ENCODE results near the gene OSTN.
"Not testable (repeated sequence)": the region's sequence is repeated elsewhere in the genome, so short reads cannot be mapped to it uniquely, and the experiment has no call there.

OSTN gene

GRCh38 chr3:191198932-191199331, at the start of gene OSTN:
Gene OSTN (plus strand): TSS chr3:191199241. CDS start chr3:191212533, 13,292 bp downstream.
- DNase-seq (ENCODE audit: low read depth in 2 of 2), result no peak

GRCh38 chr3:191151653-191152052, 47.4 kb upstream of the OSTN start:
- DNase-seq (ENCODE audit: low read depth in 2 of 2), result no peak

GRCh38 chr3:191154827-191155226, 44.2 kb upstream of the OSTN start:
- no peak for DNase-seq (ENCODE audit: low read depth in 2 of 2)

- DNase-seq (ENCODE audit: low read depth in 2 of 2), result no peak
These were observed 40.8 kb upstream of the OSTN start for GRCh38 chr3:191158247-191158646.

GRCh38 chr3:191158815-191159214, 40.2 kb upstream of the OSTN start:
- DNase-seq (ENCODE audit: low read depth in 2 of 2), result no peak

- DNase-seq (ENCODE audit: low read depth in 2 of 2), result no peak
These were observed 33.2 kb upstream of the OSTN start for GRCh38 chr3:191165802-191166201.

- no peak for DNase-seq (ENCODE audit: low read depth in 2 of 2)
These were observed 32.7 kb upstream of the OSTN start for GRCh38 chr3:191166368-191166767.

GRCh38 chr3:191169566-191169965, 29.5 kb upstream of the OSTN start:
- no peak for DNase-seq (ENCODE audit: low read depth in 2 of 2)

- DNase-seq (ENCODE audit: low read depth in 2 of 2), result no peak
These were observed 28.9 kb upstream of the OSTN start for GRCh38 chr3:191170097-191170496.

- no peak for DNase-seq (ENCODE audit: low read depth in 2 of 2)
These were observed 23.9 kb upstream of the OSTN start for GRCh38 chr3:191175102-191175501.

GRCh38 chr3:191176038-191176785, 22.8 kb upstream of the OSTN start:
- no peak for DNase-seq (ENCODE audit: low read depth in 2 of 2)

GRCh38 chr3:191185382-191185781, 13.7 kb upstream of the OSTN start:
- not testable (repeated sequence) for DNase-seq (ENCODE audit: low read depth in 2 of 2)

GRCh38 chr3:191188246-191188645, 10.8 kb upstream of the OSTN start:
- DNase-seq (ENCODE audit: low read depth in 2 of 2), result not testable (repeated sequence)

- DNase-seq (ENCODE audit: low read depth in 2 of 2), result not testable (repeated sequence)
These were observed 6.8 kb upstream of the OSTN start for GRCh38 chr3:191192270-191192669.

- no peak for DNase-seq (ENCODE audit: low read depth in 2 of 2)
These were observed 6.1 kb upstream of the OSTN start for GRCh38 chr3:191192941-191193340.

- no peak for DNase-seq (ENCODE audit: low read depth in 2 of 2)
These were observed 1.2 kb upstream of the OSTN start for GRCh38 chr3:191197761-191198306.

GRCh38 chr3:191198480-191198879, 561 bp upstream of the OSTN start:
- DNase-seq (ENCODE audit: low read depth in 2 of 2), result no peak

- no peak for DNase-seq (ENCODE audit: low read depth in 2 of 2)
These were observed 11.0 kb downstream of the OSTN start for GRCh38 chr3:191210032-191210431.

GRCh38 chr3:191216510-191216909, 17.5 kb downstream of the OSTN start:
- no peak for DNase-seq (ENCODE audit: low read depth in 2 of 2)

GRCh38 chr3:191217301-191217700, 18.3 kb downstream of the OSTN start:
- DNase-seq (ENCODE audit: low read depth in 2 of 2), result no peak

GRCh38 chr3:191220908-191221307, 21.9 kb downstream of the OSTN start:
- DNase-seq (ENCODE audit: low read depth in 2 of 2), result no peak

GRCh38 chr3:191221638-191222037, 22.6 kb downstream of the OSTN start:
- no peak for DNase-seq (ENCODE audit: low read depth in 2 of 2)

- DNase-seq (ENCODE audit: low read depth in 2 of 2), result no peak
These were observed 28.5 kb downstream of the OSTN start for GRCh38 chr3:191227541-191227940.

- no peak for DNase-seq (ENCODE audit: low read depth in 2 of 2)
These were observed 35.2 kb downstream of the OSTN start for GRCh38 chr3:191234216-191234615.
